ENCODE measurements around the gene NKX1-1.

Gene NKX1-1

GRCh38 chr4:1419708-1420107 is 13.5 kb upstream of the NKX1-1 start:
- Histone ChIP-seq H2BK120ac (ENCODE audit: low read depth, low read length) (no peak overlapping the region), H3K36me3 (replicated peaks in 1 of 2; ENCODE audit: control insufficient read depth in 2 of 2, insufficient read depth in 2 of 2, low read length in 2 of 2) (no peaks in the 10 kb centered on the region), H2AK5ac (ENCODE audit: low read depth, low read length) (no peak overlapping the region), H3K4me1 (ENCODE audit: control insufficient read depth in 2 of 2, insufficient read depth in 1 of 2, low read depth in 1 of 2, low read length in 2 of 2) (no peaks in the 10 kb centered on the region), H3K18ac (ENCODE audit: low read length) (no peak overlapping the region), H2AFZ (ENCODE audit: low read length) (no peak overlapping the region), H3K4me2 (ENCODE audit: insufficient read depth, low read length, poor library complexity, severe bottlenecking) (no peak overlapping the region), H2BK5ac (ENCODE audit: low read length) (no peak overlapping the region), H3K4me3 (ENCODE audit: low read length in 2 of 2) (no peak overlapping the region), H3K14ac (ENCODE audit: low read length) (no peak overlapping the region), H3K9me3 (replicated peaks in 1 of 2; ENCODE audit: control insufficient read depth in 2 of 2, insufficient read depth in 1 of 2, low read depth in 1 of 2, low read length in 2 of 2) (no peaks in the 10 kb centered on the region), H3K23ac (ENCODE audit: low read depth, low read length, poor library complexity) (no peak overlapping the region), H4K91ac (ENCODE audit: low read depth, low read length, poor library complexity) (no peak overlapping the region), H3K79me1 (ENCODE audit: low read depth, low read length) (no peaks in the 10 kb centered on the region), H2BK12ac (ENCODE audit: low read length) (peak overlapping the region; percentile 58), H2BK15ac (ENCODE audit: low read length) (no peak overlapping the region), H4K8ac (ENCODE audit: low read depth, low read length) (no peak overlapping the region), H3K9ac (ENCODE audit: low read depth, low read length, poor library complexity) (no peak overlapping the region), H3K27ac (replicated peaks; ENCODE audit: low read length) (no peak overlapping the region), H3K4ac (ENCODE audit: low read length) (no peak overlapping the region), H3K27me3 (ENCODE audit: control insufficient read depth in 3 of 3, insufficient read depth in 3 of 3, low read depth in 1 of 3, low read length in 3 of 3) (peaks cover 0 to 39% (median 7%) of the 10 kb centered on the region in 3 experiments)
- WGBS, 2 donors (ENCODE audit: extremely low coverage in 2 of 2, insufficient read length in 2 of 2, insufficient replicate concordance in 1 of 2), result no CpG with 5 or more reads among the region's 13 CpGs
- no peak for DNase-seq (ENCODE audit: low spot score)

DNA sequence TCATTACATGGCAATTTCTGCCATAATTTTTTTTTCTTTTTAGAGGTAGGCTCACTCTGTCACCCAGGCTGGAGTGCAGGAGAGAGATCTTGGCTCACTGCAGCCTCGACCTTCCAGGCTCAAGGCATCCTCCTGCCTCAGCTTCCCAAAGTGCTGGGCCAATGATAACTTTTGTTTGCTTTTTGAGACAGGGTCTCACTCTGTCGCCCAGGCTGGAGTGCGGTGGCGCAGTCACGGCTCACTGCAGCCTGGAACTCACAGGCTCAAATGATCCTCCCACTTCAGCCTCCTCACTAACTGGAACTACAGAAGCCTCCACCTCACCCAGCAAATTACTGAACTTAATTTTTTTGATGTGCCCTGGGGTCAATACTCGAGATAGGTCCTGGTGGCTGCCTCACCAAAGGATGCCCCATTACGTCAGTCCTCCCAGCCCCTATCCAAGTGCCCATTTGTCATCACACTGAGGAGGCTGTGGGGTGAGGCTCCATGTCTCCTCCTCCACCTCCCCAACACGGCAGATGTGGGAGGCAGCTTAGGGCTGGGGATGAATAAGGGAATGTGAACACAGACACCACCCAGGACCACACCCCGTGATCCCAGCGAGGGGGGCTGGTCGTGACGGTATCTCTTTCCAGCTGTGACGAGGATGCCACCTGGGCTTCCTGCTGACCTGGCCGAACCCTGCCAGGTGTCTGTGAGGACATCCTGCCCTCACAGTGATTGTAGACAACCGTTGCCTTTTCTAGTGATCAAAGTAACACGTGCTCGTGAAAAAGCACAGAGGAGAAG is 12.4 kb upstream of the NKX1-1 start:
- no peak for DNase-seq (ENCODE audit: low spot score)
- H2BK5ac ChIP-seq (ENCODE audit: low read length), result no peak overlapping the region

GRCh38 chr4:1417522-1418390 is 11.5 kb upstream of the NKX1-1 start:
- Histone ChIP-seq H3K27me3 (ENCODE audit: control insufficient read depth in 3 of 3, insufficient read depth in 3 of 3, low read depth in 1 of 3, low read length in 3 of 3) (peaks cover 12 to 46% (median 21%) of the 10 kb centered on the region in 3 experiments), H2BK5ac (ENCODE audit: low read length) (no peak overlapping the region), H2BK15ac (ENCODE audit: low read length) (no peak overlapping the region), H2AFZ (ENCODE audit: low read length) (no peak overlapping the region), H3K4me1 (ENCODE audit: control insufficient read depth in 2 of 2, insufficient read depth in 1 of 2, low read depth in 1 of 2, low read length in 2 of 2) (no peaks in the 10 kb centered on the region), H3K4me3 (ENCODE audit: low read length in 2 of 2) (no peak overlapping the region), H3K9me3 (replicated peaks in 1 of 2; ENCODE audit: control insufficient read depth in 2 of 2, insufficient read depth in 1 of 2, low read depth in 1 of 2, low read length in 2 of 2) (peaks cover 0 to 5% of the 10 kb centered on the region in 2 donors), H3K18ac (ENCODE audit: low read length) (peak overlapping the region; percentile 38), H4K8ac (ENCODE audit: low read depth, low read length) (no peak overlapping the region), H3K36me3 (replicated peaks in 1 of 2; ENCODE audit: control insufficient read depth in 2 of 2, insufficient read depth in 2 of 2, low read length in 2 of 2) (no peaks in the 10 kb centered on the region), H3K14ac (ENCODE audit: low read length) (peak overlapping the region; percentile 38), H3K4ac (ENCODE audit: low read length) (no peak overlapping the region), H2BK12ac (ENCODE audit: low read length) (no peak overlapping the region), H3K4me2 (ENCODE audit: insufficient read depth, low read length, poor library complexity, severe bottlenecking) (no peak overlapping the region), H3K27ac (replicated peaks; ENCODE audit: low read length) (no peak overlapping the region), H2BK120ac (ENCODE audit: low read depth, low read length) (no peak overlapping the region), H2AK5ac (ENCODE audit: low read depth, low read length) (no peak overlapping the region), H3K79me1 (ENCODE audit: low read depth, low read length) (no peaks in the 10 kb centered on the region), H3K9ac (ENCODE audit: low read depth, low read length, poor library complexity) (no peak overlapping the region), H3K23ac (ENCODE audit: low read depth, low read length, poor library complexity) (no peak overlapping the region), H4K91ac (ENCODE audit: low read depth, low read length, poor library complexity) (no peak overlapping the region)
- no CpG with 5 or more reads among the region's 33 CpGs for WGBS, 2 donors (ENCODE audit: extremely low coverage in 2 of 2, insufficient read length in 2 of 2, insufficient replicate concordance in 1 of 2)
- DNase-seq (ENCODE audit: low spot score), result no peak

More for the DNA sequence above, 12.4 kb upstream of the NKX1-1 start:
- Histone ChIP-seq H4K91ac (ENCODE audit: low read depth, low read length, poor library complexity) (no peak overlapping the region), H3K27me3 (ENCODE audit: control insufficient read depth in 3 of 3, insufficient read depth in 3 of 3, low read depth in 1 of 3, low read length in 3 of 3) (peaks cover 3 to 37% (median 11%) of the 10 kb centered on the region in 3 experiments), H3K4ac (ENCODE audit: low read length) (no peak overlapping the region), H3K4me2 (ENCODE audit: insufficient read depth, low read length, poor library complexity, severe bottlenecking) (no peak overlapping the region), H3K27ac (replicated peaks; ENCODE audit: low read length) (no peak overlapping the region), H2BK120ac (ENCODE audit: low read depth, low read length) (no peak overlapping the region), H4K8ac (ENCODE audit: low read depth, low read length) (no peak overlapping the region), H3K9me3 (replicated peaks in 1 of 2; ENCODE audit: control insufficient read depth in 2 of 2, insufficient read depth in 1 of 2, low read depth in 1 of 2, low read length in 2 of 2) (peaks cover 0 to 2% of the 10 kb centered on the region in 2 donors), H3K18ac (ENCODE audit: low read length) (peak overlapping the region; percentile 57), H3K36me3 (replicated peaks in 1 of 2; ENCODE audit: control insufficient read depth in 2 of 2, insufficient read depth in 2 of 2, low read length in 2 of 2) (no peaks in the 10 kb centered on the region), H2AFZ (ENCODE audit: low read length) (no peak overlapping the region), H2BK12ac (ENCODE audit: low read length) (no peak overlapping the region), H3K79me1 (ENCODE audit: low read depth, low read length) (no peaks in the 10 kb centered on the region), H3K4me1 (ENCODE audit: control insufficient read depth in 2 of 2, insufficient read depth in 1 of 2, low read depth in 1 of 2, low read length in 2 of 2) (no peaks in the 10 kb centered on the region), H2BK15ac (ENCODE audit: low read length) (no peak overlapping the region), H3K4me3 (ENCODE audit: low read length in 2 of 2) (no peak overlapping the region), H3K23ac (ENCODE audit: low read depth, low read length, poor library complexity) (no peak overlapping the region), H3K9ac (ENCODE audit: low read depth, low read length, poor library complexity) (no peak overlapping the region), H3K14ac (ENCODE audit: low read length) (peak overlapping the region; percentile 1), H2AK5ac (ENCODE audit: low read depth, low read length) (no peak overlapping the region)
- WGBS, 2 donors (ENCODE audit: extremely low coverage in 2 of 2, insufficient read length in 2 of 2, insufficient replicate concordance in 1 of 2), result no CpG with 5 or more reads among the region's 17 CpGs

- Histone ChIP-seq H2BK12ac (ENCODE audit: low read length) (no peak overlapping the region), H3K27me3 (ENCODE audit: control insufficient read depth in 3 of 3, insufficient read depth in 3 of 3, low read depth in 1 of 3, low read length in 3 of 3) (peaks cover 16 to 52% (median 29%) of the 10 kb centered on the region in 3 experiments)
Observed at GRCh38 chr4:1416948-1417260, 10.7 kb upstream of the NKX1-1 start.

More at GRCh38 chr4:1416948-1417260, 10.7 kb upstream of the NKX1-1 start:
- Histone ChIP-seq H3K9ac (ENCODE audit: low read depth, low read length, poor library complexity) (no peak overlapping the region), H3K9me3 (replicated peaks in 1 of 2; ENCODE audit: control insufficient read depth in 2 of 2, insufficient read depth in 1 of 2, low read depth in 1 of 2, low read length in 2 of 2) (peaks cover 0 to 6% of the 10 kb centered on the region in 2 donors), H2BK120ac (ENCODE audit: low read depth, low read length) (no peak overlapping the region), H3K14ac (ENCODE audit: low read length) (no peak overlapping the region), H3K4me3 (ENCODE audit: low read length in 2 of 2) (peak overlapping the region in 1 of 2 donors; percentile 30), H3K23ac (ENCODE audit: low read depth, low read length, poor library complexity) (no peak overlapping the region), H3K27ac (replicated peaks; ENCODE audit: low read length) (no peak overlapping the region), H4K91ac (ENCODE audit: low read depth, low read length, poor library complexity) (no peak overlapping the region), H2BK5ac (ENCODE audit: low read length) (no peak overlapping the region), H4K8ac (ENCODE audit: low read depth, low read length) (no peak overlapping the region), H3K18ac (ENCODE audit: low read length) (no peak overlapping the region), H3K4ac (ENCODE audit: low read length) (no peak overlapping the region), H3K4me2 (ENCODE audit: insufficient read depth, low read length, poor library complexity, severe bottlenecking) (no peak overlapping the region), H3K36me3 (replicated peaks in 1 of 2; ENCODE audit: control insufficient read depth in 2 of 2, insufficient read depth in 2 of 2, low read length in 2 of 2) (no peaks in the 10 kb centered on the region), H3K79me1 (ENCODE audit: low read depth, low read length) (no peaks in the 10 kb centered on the region), H2BK15ac (ENCODE audit: low read length) (no peak overlapping the region), H2AFZ (ENCODE audit: low read length) (no peak overlapping the region), H3K4me1 (ENCODE audit: control insufficient read depth in 2 of 2, insufficient read depth in 1 of 2, low read depth in 1 of 2, low read length in 2 of 2) (no peaks in the 10 kb centered on the region), H2AK5ac (ENCODE audit: low read depth, low read length) (peak overlapping the region; percentile 5)
- no CpG with 5 or more reads among the region's 7 CpGs for WGBS, 2 donors (ENCODE audit: extremely low coverage in 2 of 2, insufficient read length in 2 of 2, insufficient replicate concordance in 1 of 2)
- no peak for DNase-seq (ENCODE audit: low spot score)

All from neuronal stem cell (in vitro differentiated cells).